D341Med (cell line): Measurements from ENCODE around the gene C1orf216.
"Not testable (repeated sequence)": the region's sequence is repeated elsewhere in the genome, so short reads cannot be mapped to it uniquely, and the experiment has no call there.

Source experiments
- DNase-seq: peaks from one replicate; pipeline ENCODE4 v3.0.0; 2012; ENCODE audit warnings: low spot score

The C1orf216 gene

DNA sequence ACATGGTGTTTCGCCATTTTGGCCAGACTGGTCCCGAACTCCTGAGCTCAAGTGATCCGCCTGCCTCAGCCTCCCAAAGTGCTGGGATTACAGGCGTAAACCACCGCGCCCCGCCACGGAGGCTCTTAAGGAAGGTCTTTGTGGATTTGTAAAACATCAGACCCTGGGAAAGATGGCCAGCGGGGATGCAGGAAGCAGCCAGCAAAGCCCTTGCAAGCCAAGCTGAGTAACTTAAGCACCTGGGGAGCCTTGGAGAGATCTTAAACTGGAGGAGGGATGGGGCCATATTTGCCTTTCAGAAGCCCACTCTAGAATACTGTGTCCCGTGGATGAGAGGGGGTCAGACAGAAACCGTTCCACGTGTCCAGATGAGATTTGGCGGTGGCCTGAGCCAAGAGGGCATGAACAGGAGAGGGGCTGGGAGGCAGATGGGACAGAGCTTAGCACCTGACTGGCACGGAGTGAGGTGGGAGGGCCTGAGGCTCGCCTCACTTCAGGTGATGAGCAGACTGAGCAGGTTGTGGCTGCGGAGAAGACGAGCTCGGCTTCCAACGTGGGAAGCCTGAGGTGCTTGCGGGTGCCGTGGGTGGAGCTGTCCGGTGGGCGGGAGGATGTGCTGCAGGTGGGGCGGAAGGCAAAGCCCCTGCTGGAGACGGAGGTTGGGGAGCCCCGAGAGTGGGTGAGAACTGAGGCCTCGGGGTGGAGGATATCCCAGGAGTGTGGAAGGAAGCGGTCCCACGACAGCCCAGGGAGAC is 11.7 kb downstream of the C1orf216 start:
- no peak for DNase-seq

DNA sequence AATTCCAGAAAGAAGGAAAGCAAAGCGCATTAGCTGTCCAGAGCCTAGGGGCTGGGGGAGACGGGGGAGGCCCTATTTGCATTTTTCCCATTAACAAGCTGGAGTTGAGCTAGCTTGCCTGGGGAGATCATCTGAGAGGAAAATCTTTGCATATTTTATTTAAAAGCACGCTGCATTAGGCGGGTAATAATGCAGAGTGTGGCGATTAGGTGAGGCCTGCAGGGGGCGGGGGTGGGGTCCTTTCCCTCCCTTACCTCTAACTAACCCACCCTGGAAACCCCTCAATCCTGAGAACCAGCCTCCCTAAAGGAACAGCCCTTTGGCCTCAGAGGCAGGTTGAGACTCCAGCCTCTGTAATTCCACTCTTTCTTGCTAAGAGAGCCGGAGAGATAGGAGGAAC is 16.2 kb downstream of the C1orf216 start:
- no peak for DNase-seq

DNA sequence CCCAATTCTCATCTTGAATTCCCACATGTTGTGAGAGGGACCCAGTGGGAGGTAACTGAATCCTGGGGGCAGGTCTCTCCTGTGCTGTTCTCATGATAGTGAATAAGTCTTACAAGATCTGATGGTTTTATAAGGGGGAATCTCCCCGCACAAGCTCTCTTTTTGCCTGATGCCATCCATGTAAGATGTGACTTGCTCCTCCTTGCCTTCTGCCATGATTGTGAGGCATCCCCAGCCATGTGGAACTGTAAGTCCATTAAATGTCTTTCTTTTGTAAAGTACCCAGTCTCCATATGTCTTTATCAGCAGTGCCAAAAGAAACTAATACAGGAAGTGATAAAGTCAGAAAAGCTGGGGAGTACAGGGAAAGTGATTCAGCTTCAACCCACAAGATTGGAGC is 19.5 kb downstream of the C1orf216 start:
- not testable (repeated sequence) for DNase-seq

DNA sequence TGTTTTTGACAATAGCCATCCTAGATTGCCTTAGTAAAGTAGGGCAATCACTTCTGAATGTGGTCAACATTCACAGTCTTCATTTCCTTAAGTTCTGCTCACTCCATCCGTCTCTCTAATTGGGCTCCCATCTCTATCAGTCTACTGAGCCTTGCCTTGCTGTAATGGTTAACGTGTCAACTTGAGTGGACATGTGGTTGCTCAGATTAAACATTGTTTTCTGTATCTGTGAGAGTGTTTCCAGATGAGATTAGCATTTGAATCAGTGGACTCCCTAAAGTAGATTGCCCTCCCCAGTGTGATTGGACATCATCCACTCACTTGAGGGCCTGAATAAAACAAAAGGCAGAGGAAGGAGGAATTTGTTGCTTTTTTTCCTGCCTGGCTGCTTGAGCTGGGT is 26.4 kb downstream of the C1orf216 start:
- no peak for DNase-seq

DNA sequence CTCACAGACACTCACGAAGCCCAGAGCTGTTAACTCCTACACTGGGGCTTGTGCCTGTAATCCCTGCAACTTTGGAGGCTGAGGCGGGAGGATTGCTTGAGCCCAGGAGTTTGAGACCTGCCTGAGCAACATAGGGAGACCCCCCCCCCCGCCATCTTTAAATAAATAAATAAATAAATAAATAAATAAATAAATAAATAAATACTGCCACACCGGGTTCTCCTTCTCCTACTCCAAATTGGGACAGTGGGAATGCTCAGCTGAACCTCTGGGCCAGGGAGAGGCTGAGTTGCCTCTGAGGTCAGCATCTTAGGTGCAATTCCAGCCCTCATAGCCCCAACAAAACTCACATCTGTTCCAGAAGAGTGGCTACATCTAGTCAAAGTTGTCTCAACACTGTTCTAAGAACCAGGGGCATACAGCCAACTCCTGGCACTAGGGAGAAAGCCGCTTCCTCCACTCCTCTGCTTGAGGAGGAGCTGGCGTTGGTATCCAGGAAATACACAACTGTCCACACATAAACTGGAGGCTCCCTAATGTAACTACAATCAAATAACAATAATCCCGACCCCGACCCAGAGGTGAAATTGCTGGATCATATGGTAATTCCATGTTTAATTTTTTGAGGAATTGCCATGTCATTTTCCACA is 27.0 kb downstream of the C1orf216 start:
- DNase-seq, result no peak

DNA sequence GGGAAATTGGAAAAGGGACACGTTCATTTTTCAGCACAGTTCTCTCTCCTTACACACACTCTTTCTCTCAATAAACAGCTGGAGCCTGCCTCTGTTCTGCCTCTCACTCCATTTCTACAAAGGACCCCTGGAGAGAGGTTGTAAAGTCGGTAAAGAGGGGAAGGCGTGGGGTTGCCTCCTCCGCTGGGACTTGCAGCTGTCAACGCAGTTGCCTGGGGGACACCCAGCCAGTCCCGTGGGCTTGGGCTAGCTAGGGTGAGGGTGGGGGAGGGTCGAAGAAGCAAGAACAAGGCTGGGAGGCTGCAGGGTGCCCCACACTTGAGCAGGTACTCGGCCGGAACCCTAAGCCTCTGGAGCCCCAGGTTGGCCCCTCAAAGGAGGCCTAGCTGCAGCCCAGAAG is 27.6 kb downstream of the C1orf216 start:
- no peak for DNase-seq

DNA sequence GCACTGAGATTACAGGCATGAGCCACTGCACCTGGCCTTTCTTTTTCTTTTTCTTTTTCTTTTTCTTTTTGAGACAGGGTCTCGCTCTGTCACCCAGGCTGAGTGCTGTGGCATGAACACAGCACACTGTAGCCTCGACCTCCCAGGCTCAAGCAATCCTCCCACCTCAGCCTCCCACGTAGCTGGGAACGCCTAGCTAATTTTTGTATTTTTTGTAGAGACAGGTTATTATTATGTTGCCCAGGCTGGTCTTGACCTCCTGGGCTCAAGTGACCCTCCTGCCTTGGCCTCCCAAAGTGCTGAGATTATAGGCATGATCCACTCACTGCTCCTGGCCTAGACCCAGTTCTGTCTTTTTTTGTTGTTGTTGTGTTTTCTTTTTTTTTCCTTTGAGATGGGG is 28.6 kb downstream of the C1orf216 start:
- not testable (repeated sequence) for DNase-seq

DNA sequence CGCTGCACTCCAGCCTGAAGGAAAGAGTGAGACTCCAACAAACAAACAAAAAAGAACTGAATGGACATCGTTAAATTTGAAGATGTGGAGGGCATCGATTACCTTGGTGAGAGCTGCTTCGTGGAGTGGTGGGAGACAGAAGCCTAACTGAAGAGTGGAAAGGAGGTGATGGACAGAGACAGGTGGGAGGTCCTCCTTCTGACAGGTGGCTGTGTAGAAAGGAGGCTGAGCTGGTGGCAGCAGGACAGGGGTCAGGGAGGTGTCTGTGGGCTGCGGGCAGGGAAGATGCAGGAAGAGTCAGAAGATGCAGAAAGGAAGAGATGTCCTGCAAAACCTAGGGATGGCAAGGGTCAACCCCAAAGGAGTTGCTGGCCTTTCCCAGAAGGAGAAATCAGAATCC is 30.5 kb downstream of the C1orf216 start:
- DNase-seq, result no peak

DNA sequence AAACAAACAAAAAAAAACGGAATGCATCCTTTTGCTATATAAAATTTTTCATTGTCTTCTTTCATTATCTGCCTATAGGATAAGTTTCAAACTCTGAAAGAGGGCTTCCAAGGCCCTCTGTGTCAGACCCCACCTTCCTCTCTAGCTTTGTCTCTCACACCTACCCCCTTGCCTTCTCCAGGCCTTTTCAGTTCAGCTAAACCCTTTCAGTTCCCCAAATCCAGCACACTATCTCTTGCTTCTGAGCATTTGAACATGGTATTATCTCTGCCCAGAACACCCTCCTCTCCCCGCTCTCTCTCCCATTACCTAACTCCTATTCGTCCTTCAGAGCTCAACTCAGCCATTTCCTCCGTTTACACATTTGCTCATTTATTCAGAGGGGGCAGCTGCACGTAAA is 35.7 kb downstream of the C1orf216 start:
- no peak for DNase-seq

DNA sequence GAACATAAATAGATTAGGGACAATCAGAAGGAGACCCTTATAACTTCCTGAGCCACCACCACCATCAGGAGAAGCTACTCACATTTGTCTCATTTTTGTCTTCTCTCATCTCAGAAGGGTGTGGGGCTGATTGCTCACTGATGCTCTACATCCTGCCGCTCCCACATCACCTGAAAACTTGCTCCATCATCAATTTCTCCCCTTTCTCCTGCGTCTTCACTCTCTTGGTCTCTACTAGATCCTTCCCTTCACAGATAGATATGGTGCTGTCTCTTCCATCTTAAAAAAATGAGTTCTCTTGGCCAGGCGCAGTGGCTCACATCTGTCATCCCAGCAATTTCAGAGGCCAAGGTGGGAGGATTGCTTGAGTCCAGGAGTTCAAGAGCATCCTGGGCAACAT is 38.4 kb downstream of the C1orf216 start:
- DNase-seq, result no peak

DNA sequence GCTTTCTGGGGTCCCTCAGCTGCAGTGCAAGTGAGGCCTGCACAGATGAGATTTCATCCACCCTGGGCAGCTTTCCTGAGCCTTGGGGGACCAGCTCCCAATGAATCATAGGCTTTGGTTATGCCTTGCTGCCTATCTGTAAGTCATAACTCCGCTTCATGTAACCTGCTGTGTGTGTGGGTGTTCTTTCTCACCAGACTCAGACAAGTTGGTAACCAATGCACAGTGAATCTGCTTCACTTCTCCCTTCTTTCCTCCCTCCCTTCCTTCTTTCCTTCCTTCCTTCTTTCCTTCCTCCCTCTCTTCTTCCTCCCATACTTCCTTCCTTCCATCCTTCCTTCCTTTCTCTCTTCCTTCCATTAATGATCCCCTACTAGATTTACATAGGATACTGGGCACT is 42.9 kb downstream of the C1orf216 start:
- no peak for DNase-seq

DNA sequence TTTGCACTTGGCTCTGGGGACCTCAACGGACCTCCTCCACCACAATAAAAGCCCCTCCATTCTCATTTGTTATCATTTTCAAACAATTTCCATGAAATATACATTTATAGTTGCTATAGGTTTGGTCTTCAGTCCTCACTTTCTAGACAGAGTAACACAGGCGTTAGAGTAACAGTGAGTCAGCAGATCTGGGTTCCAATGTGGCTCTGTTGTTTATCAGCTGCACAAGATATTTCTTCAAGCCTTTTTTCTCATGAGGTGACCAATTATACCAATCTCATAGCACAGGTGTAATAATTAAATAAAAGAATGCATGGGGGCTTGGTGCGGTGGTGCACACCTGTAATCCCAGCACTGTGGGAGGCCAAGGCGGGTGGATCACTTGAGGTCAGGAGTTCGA is 44.6 kb downstream of the C1orf216 start:
- DNase-seq, result no peak

DNA sequence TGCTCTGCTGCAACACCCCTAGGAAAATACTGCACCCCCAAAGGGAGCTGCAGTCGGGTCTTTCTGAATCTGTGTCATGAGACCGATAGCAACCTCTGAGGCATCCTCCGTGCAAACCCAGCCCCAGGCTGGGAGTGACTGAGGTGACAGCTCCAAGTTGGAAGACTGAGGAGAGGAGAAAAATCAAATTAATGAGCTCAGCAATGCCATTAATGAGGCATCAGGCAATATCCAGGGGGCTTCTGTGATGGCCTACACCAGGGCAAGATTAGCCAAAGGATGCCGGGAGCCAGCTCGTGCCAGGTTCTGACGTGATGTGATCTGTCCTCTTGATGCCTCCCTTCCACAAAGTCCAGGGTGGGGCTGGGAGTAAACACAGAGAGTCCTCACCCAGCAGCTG is 46.6 kb downstream of the C1orf216 start:
- no peak for DNase-seq

DNA sequence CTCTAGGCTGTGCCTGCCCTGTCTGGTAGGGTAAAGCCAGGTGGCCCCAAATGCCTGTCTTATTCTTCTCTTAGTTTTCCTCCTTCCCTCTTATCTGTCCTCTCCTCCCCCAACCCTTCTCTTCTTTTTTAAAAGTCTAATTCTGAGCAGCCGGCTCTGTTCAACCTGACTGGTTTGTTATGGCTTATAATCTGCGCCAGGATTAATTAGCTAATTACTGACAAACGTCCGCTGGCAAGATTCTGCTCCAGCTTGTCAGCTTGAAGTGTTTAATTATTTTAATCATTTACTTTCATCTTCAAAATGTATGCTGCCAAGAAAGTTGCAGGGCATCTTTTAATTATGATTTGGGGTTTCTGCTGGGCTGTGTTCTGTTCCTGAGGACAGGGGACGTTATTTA is 50.2 kb downstream of the C1orf216 start:
- peak; percentile 74 for DNase-seq

DNA sequence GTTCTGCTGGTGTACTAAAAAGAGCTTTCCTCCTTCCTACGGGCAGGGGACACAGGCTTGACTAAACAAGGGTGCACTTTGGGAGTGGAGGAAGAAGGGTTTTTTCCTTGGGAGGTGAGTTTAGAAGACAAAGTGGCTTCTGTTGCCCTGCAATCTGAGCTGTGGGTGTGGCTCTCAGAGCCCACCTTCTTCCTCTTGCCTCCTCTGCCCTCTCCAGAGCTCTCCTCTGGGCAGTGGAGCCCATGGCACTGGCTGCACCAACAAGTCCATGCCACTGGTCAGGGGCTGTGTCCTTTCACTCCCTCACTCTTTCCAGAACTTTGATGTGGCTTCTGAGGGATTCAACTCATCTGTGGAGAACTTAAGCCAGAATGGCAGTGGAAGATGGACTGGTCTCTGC is 51.8 kb downstream of the C1orf216 start:
- DNase-seq, result no peak

DNA sequence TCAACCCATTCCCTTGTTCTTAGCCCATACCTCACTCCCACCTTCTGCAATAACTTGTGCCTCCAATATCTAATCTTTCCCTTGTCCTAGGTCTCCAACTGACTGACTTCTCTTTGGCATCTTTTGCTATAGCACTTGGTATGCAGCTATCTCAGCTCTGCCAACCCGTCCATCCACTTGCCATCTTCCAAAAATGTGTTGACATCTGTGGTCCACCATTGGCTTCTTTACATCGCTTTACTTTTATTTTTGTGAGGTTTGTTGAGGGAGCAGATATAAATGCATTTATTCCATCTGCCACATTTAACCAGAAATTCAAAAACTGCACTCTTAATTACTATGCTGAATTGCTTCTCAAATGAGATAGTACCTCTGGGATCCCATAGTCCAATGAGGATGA is 52.5 kb downstream of the C1orf216 start:
- no peak for DNase-seq
